ENCODE data around the gene ZFP90. TPM values are rescaled to one million over a fixed set of nuclear protein-coding genes. Genes with fewer than 3 reads are reported as not detected.

ZFP90 gene
- total RNA-seq, 2 experiments from 2014 or later: 31.4 to 31.6 TPM

DNA sequence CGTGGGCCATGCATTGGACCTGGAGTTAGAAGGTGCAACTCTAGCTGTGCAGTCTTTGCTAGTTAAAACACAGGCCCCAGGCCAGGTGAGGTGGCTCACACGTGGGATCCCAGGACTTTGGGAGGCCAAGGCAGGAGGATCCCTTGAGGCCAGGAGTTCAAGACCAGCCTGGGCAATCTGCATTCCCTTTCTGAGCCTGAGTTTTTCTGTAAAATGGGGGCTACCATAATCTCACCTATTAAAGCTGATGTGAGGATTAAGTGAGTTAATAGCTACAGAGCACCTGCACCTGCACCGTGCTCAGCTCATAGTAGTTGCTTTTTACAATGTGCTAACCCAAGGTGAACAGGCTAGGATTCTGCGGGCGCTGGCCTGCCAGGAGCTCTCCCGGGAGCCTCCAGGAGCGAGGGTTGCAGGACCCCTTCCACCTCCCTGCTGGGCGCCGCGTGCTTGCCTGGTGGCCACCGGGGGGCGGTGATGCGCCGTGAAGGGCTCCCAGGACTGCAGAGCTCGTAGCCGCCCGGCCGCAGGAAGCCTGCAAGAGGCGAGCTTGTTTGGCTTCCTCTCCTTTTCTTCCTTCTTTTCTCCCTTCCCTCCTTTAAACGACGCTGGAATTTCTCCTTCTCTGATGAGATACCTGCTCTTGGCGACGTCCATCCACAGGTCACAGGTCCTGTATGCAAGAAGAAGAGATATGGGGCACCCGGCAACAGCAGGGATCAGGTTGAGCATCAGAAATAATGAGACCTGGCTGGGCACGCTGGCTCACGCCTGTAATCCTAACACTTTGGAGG, 51.3 kb downstream of the ZFP90 start:
- peak; percentile 99 for ATAC-seq
- ChIA-PET POLR2A (no interaction called here), CTCF (interaction anchor here (0.5 to 3.3 kb wide), 60 partner anchors 9 to 560 kb away, joined by 3 to 26 read pairs (median 4); partner anchors contain the start of genes HAS3 and SMPD3)

DNA sequence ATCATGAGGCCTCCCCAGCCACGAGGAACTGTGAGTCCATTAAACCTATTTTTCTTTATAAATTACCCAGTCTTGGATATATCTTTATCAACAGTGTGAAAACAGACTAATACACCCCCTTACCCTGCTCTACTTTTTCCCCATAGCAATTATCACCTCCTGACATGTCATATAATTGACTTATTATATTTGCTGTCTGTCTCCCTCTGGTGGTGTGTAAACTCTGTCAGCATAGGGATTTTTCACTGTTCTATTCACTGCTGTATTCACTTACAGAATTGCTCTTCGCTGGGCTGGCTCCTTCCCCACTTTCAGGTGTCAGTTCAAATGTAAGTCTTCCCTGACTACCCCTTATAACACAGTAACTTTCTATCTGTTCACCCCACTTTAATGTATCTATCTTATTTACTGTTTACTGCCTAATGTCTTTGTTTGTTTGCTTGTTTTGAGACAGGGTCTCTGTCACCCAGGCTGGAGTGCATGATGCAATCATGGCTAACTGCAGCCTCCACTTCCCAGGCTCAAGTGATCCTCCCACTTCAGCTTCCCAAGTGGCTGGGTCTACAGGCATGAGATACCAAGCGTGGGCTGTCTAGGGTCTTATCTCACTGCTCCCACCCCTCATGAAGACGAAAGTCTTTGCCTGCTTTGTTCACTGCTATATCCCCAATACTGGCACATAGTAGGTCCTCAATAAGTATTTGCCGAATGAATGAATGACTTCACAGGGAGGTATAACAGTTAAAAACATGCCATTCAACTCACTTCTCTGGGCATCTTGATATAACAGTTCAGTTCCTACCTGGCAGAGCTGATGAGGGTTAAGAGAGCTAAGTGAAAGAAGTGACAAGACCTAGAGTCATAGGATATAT, 53.6 kb downstream of the ZFP90 start:
- no peak for DNase-seq
- intact Hi-C loops (cut with DNase I, micrococcal nuclease): loop anchor here (5.0 kb wide), 3 partner anchors 65 to 515 kb away; partner anchors contain the start of gene HAS3 (in 1 of the 2)
- Mint-ChIP-seq H3K4me1 (peaks cover 2% of the 10 kb centered on the region), H3K27ac (peak overlapping the region; percentile 0), H3K36me3 (ENCODE audit: low read depth) (peaks cover 3% of the 10 kb centered on the region), H3K9me3 (ENCODE audit: low read depth) (peaks cover 11% of the 10 kb centered on the region), H3K27me3 (no peaks in the 10 kb centered on the region), H3K4me3 (no peak overlapping the region)
- ATAC-seq: no peak
- CTCF ChIA-PET: interaction anchor here (0.6 to 3.3 kb wide), 5 partner anchors 15 to 1093 kb away, joined by 3 to 26 read pairs (median 4); no protein-coding TSS in a partner anchor
- POLR2A ChIA-PET: no interaction called here

More for the DNA sequence above, 51.3 kb downstream of the ZFP90 start:
- peaks cover 11% of the 10 kb centered on the region for H3K9me3 Mint-ChIP-seq (ENCODE audit: low read depth)
- peak; percentile 89 for DNase-seq
- H3K27me3 Mint-ChIP-seq: no peaks in the 10 kb centered on the region
- H3K27ac Mint-ChIP-seq: no peak overlapping the region
- peaks cover 2% of the 10 kb centered on the region for H3K4me1 Mint-ChIP-seq
- intact Hi-C loops (cut with DNase I, micrococcal nuclease): loop anchor here (2.0 to 5.0 kb wide), 8 partner anchors 62 to 534 kb away; partner anchors contain the start of genes HAS3 (in 1 of the 2) and TANGO6 (in 1 of the 2)
- H3K4me3 Mint-ChIP-seq: no peak overlapping the region
- H3K36me3 Mint-ChIP-seq (ENCODE audit: low read depth): peaks cover 3% of the 10 kb centered on the region

DNA sequence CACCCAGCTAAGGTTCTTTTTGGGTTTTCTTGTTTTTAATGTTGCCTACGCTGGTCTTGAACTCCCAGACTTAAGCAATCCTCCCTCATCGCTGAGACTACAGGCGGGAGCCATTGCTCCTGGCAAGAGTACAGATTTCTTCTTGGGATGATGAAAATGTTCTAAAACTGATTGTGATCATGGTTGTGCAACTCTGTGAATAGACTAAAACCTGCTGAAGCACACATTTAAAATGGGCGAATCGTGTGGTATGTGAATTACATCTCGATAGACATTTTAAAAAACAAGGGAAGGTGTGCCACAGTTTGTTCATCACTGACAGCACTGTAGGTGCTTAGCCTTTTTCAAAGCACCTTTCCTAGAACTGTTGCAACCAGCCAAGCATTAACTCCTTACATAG, 57.2 kb downstream of the ZFP90 start:
- no peak overlapping the region for H3K4me3 Mint-ChIP-seq
- POLR2A ChIA-PET: no interaction called here
- no peak for ATAC-seq

GRCh38 chr16:68599586-68599985, 60.5 kb downstream of the ZFP90 start:
- ChIA-PET CTCF (interaction anchor here (1.6 to 1.7 kb wide), 2 partner anchors 9 to 71 kb away, joined by 4 to 12 read pairs; no protein-coding TSS in a partner anchor), POLR2A (interaction anchor here (0.8 kb wide), 1 partner anchor 208 kb away, joined by 3 read pairs; no protein-coding TSS in a partner anchor)
- Mint-ChIP-seq H3K9me3 (ENCODE audit: low read depth) (no peaks in the 10 kb centered on the region), H3K36me3 (ENCODE audit: low read depth) (no peaks in the 10 kb centered on the region), H3K27me3 (no peaks in the 10 kb centered on the region), H3K4me3 (no peak overlapping the region), H3K27ac (no peak overlapping the region), H3K4me1 (no peaks in the 10 kb centered on the region)
- no peak for DNase-seq
- no peak for ATAC-seq
- intact Hi-C loops (cut with DNase I, micrococcal nuclease): no loop called here

More for the DNA sequence above, 57.2 kb downstream of the ZFP90 start:
- DNase-seq: no peak
- no peak overlapping the region for H3K27ac Mint-ChIP-seq
- CTCF ChIA-PET: interaction anchor here (1.0 kb wide), 1 partner anchor 204 kb away, joined by 3 read pairs; no protein-coding TSS in a partner anchor
- H3K9me3 Mint-ChIP-seq (ENCODE audit: low read depth): peaks cover 9% of the 10 kb centered on the region
- peaks cover 3% of the 10 kb centered on the region for H3K36me3 Mint-ChIP-seq (ENCODE audit: low read depth)
- no peaks in the 10 kb centered on the region for H3K27me3 Mint-ChIP-seq
- no peaks in the 10 kb centered on the region for H3K4me1 Mint-ChIP-seq
- intact Hi-C loops (cut with DNase I, micrococcal nuclease): no loop called here

GRCh38 chr16:68605746-68606145, 66.7 kb downstream of the ZFP90 start:
- ATAC-seq (peak; percentile 49), DNase-seq (peak; percentile 13)
- Mint-ChIP-seq H3K36me3 (ENCODE audit: low read depth) (peaks cover 2% of the 10 kb centered on the region), H3K27me3 (no peaks in the 10 kb centered on the region), H3K27ac (no peak overlapping the region), H3K4me1 (no peaks in the 10 kb centered on the region), H3K4me3 (no peak overlapping the region), H3K9me3 (ENCODE audit: low read depth) (no peaks in the 10 kb centered on the region)
- intact Hi-C loops (cut with DNase I, micrococcal nuclease): no loop called here
- ChIA-PET CTCF (interaction anchor here (1.6 kb wide), 1 partner anchor 15 kb away, joined by 4 read pairs; no protein-coding TSS in a partner anchor), POLR2A (no interaction called here)

GRCh38 chr16:68607443-68607842, 68.4 kb downstream of the ZFP90 start:
- ChIA-PET CTCF (no interaction called here), POLR2A (no interaction called here)
- Mint-ChIP-seq H3K36me3 (ENCODE audit: low read depth) (peaks cover 2% of the 10 kb centered on the region), H3K27ac (no peak overlapping the region), H3K4me3 (no peak overlapping the region), H3K27me3 (no peaks in the 10 kb centered on the region), H3K9me3 (ENCODE audit: low read depth) (peaks cover under 1% of the 10 kb centered on the region), H3K4me1 (no peaks in the 10 kb centered on the region)
- DNase-seq (no peak), ATAC-seq (no peak)
- intact Hi-C loops (cut with DNase I, micrococcal nuclease): no loop called here

GRCh38 chr16:68608330-68608729, 69.2 kb downstream of the ZFP90 start:
- ChIA-PET POLR2A (interaction anchor here (0.6 kb wide), 1 partner anchor 558 kb away, joined by 3 read pairs; no protein-coding TSS in a partner anchor), CTCF (no interaction called here)
- intact Hi-C loops (cut with DNase I, micrococcal nuclease): no loop called here
- Mint-ChIP-seq H3K27me3 (no peaks in the 10 kb centered on the region), H3K4me1 (no peaks in the 10 kb centered on the region), H3K36me3 (ENCODE audit: low read depth) (peaks cover 5% of the 10 kb centered on the region), H3K4me3 (no peak overlapping the region), H3K9me3 (ENCODE audit: low read depth) (peaks cover 2% of the 10 kb centered on the region), H3K27ac (no peak overlapping the region)
- ATAC-seq (no peak), DNase-seq (no peak)

DNA sequence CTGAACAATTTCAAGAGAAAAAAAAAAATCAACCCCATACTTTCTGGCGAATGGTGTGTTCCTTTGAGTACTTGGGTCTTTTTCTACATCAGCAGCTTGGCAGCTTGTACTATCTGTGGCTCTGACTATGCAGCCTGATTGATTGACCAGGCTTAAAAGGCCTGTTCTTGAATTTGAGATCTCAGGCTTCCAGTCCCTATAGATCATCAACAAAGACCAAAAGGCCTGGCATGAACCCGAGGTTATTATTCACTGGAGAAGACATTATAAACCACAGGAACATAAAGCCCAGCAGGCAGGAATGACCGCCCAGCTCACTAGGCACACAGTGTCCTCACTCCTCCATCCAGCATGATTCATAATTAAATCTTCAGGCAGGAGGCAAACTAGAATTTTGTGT, 73.9 kb downstream of the ZFP90 start:
- CTCF ChIA-PET: interaction anchor here (1.5 to 1.7 kb wide), 2 partner anchors 84 to 102 kb away, joined by 6 read pairs; no protein-coding TSS in a partner anchor
- POLR2A ChIA-PET: no interaction called here
- intact Hi-C loops (cut with DNase I, micrococcal nuclease): no loop called here
- Mint-ChIP-seq H3K9me3 (ENCODE audit: low read depth) (peaks cover 8% of the 10 kb centered on the region), H3K36me3 (ENCODE audit: low read depth) (peaks cover 5% of the 10 kb centered on the region), H3K4me1 (no peaks in the 10 kb centered on the region), H3K27ac (no peak overlapping the region), H3K4me3 (no peak overlapping the region), H3K27me3 (no peaks in the 10 kb centered on the region)
- DNase-seq: no peak
- ATAC-seq: no peak

DNA sequence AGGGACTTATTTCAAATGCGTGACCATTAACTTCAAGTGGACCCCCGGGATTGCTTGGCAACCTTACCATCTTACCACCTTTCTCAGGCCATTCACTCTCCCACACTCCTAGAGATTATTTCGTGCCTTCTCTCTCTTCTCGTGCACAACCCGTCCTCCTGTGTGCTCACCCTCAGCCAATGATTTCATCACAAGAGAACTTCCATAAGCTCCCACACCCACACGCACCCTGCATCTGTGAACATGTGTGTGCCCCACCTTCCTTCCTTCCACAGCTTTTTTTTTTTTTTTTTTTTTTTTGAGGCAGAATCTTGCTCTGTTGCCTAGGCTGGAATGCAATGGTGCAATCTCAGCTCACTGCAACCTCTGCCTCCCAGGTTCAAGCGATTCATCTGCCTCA, 78.6 kb downstream of the ZFP90 start:
- ChIA-PET CTCF (no interaction called here), POLR2A (no interaction called here)
- DNase-seq (no peak), ATAC-seq (no peak)
- Mint-ChIP-seq H3K36me3 (ENCODE audit: low read depth) (no peaks in the 10 kb centered on the region), H3K4me1 (no peaks in the 10 kb centered on the region), H3K27me3 (no peaks in the 10 kb centered on the region), H3K27ac (no peak overlapping the region), H3K4me3 (no peak overlapping the region), H3K9me3 (ENCODE audit: low read depth) (peaks cover 6% of the 10 kb centered on the region)
- intact Hi-C loops (cut with DNase I, micrococcal nuclease): no loop called here
